Measurements from ENCODE around the gene CSKMT.

- TF ChIP-seq BCL11A (IDR thresholded peaks at IDR 0.05; ENCODE audit: low read depth, low read length) (no peak), CTCF (IDR thresholded peaks at IDR 0.05 in 2 of 3, conservative IDR thresholded peaks at IDR 0.05 in 1 of 3; ENCODE audit: control insufficient read depth in 2 of 3, extremely low read depth in 1 of 3, insufficient read depth in 1 of 3, low read depth in 3 of 3, low read length in 3 of 3) (no peak), RAD21 (IDR thresholded peaks at IDR 0.05; ENCODE audit: insufficient read depth, low read depth, low read length) (no peak), ATF7 (IDR thresholded peaks at IDR 0.05; ENCODE audit: low read depth) (no peak), MYC (IDR thresholded peaks at IDR 0.05; ENCODE audit: insufficient read depth, insufficient read length, insufficient replicate concordance, low read length, severe bottlenecking) (no peak), POLR2AphosphoS5 (IDR thresholded peaks at IDR 0.05; ENCODE audit: low read length) (no peak), SMAD5 (IDR thresholded peaks at IDR 0.05; ENCODE audit: low read depth) (no peak), SREBF2 (IDR thresholded peaks at IDR 0.05; ENCODE audit: low read length) (no peak), ZNF207 (IDR thresholded peaks at IDR 0.05; ENCODE audit: borderline replicate concordance) (no peak)
Measured at GRCh38 chr11:62677714-62678113, 12.6 kb downstream of the CSKMT start.
